Testis (tissue), 3 donors: Measurements from ENCODE around the gene PCNP. TPM values are rescaled to one million over a fixed set of nuclear protein-coding genes. Genes with fewer than 3 reads are reported as not detected.
"Not testable (repeated sequence)": the region's sequence is repeated elsewhere in the genome, so short reads cannot be mapped to it uniquely, and the experiment has no call there.

ENCODE experiments used
- DNase-seq: peaks from one replicate; pipeline ENCODE4 v3.0.0-alpha.2; 2019
- H3K27ac ChIP-seq, 2 donors: fragments of 200-600 bp; sonication (generic); one replicate each; pipeline ENCODE4 v1.5.1; 2019
- H3K27me3 ChIP-seq: fragments of 200-600 bp; sonication (generic); one replicate; pipeline ENCODE4 v1.5.1; 2019
- H3K36me3 ChIP-seq: fragments of 200-600 bp; sonication (generic); one replicate; pipeline ENCODE4 v1.5.1; 2017; ENCODE audit warnings: low read depth; ENCODE audit errors: missing control alignments
- H3K4me1 ChIP-seq: fragments of 200-600 bp; sonication (generic); one replicate; pipeline ENCODE4 v1.5.1; 2019
- H3K4me3 ChIP-seq, 2 donors: fragments of 200-600 bp; sonication (generic); one replicate each; pipeline ENCODE4 v1.5.1; 2017 to 2019
- H3K9me3 ChIP-seq: fragments of 200-600 bp; sonication (generic); one replicate; pipeline ENCODE4 v1.5.1; 2017
- POLR2A ChIP-seq: fragments of 450-650 bp; IDR thresholded peaks from one replicate; pipeline ENCODE4 v1.6.1; 2017; ENCODE audit warnings: antibody characterized with exemption, mild to moderate bottlenecking, moderate library complexity
- WGBS, 2 donors: methylation state at CpG; one replicate each; pipeline ENCODE4 v1.1.5; 2018; 5-methylcytosine and 5-hydroxymethylcytosine counted together
- intact Hi-C: fragments of 100-400 bp; cut with DNase I; formaldehyde crosslinking; loops from one replicate; pipeline ENCODE4 v1.15.1; 2023; ENCODE audit warnings: low total_unique reads
- polyA plus RNA-seq: library from polyadenylated mRNA; stranded (reverse); fragments of 350-450 nt; fragmentation: Illumina TruSeq; extraction: RNeasy Lipid Tissue Mini Kit (QIAGEN cat#74804); gene quantifications from one replicate; pipeline ENCODE4 v1.2.3, GENCODE V29; 2014; ENCODE audit warnings: low read depth, low replicate concordance; ENCODE audit not compliant: insufficient read depth
- total RNA-seq, 2 donors: library from RNA; depleted of rRNA; stranded (reverse); fragments of >200 nt; gene quantifications; one replicate each; pipeline ENCODE4 v1.2.3, GENCODE V29; 2016
- TF ChIP-seq, protein P1 (sequence below), 3 experiments: fragments of 450-650 bp in 2 of 3; fragments of 200-600 bp in 1 of 3; sonication (generic) in 1 of 3; IDR thresholded peaks; one replicate each; pipeline ENCODE4 v1.5.1; 2016 to 2019; ENCODE audit warnings: antibody characterized with exemption in 3 of 3, mild to moderate bottlenecking in 2 of 3, moderate library complexity in 1 of 3

Gene PCNP
- total and polyA plus RNA-seq, 3 donors from 2014 or later: 60.6 to 89.1 (median 62.5) TPM

GRCh38 chr3:101629219-101629618 is 55.2 kb downstream of the PCNP start:
- Histone ChIP-seq H3K4me1 (no peaks in the 10 kb centered on the region), H3K36me3 (no peaks in the 10 kb centered on the region), H3K27ac (no peak overlapping the region), H3K27me3 (no peaks in the 10 kb centered on the region), H3K4me3 (no peak overlapping the region), H3K9me3 (no peaks in the 10 kb centered on the region)
- no peak for DNase-seq
- TF ChIP-seq, protein P1, sequence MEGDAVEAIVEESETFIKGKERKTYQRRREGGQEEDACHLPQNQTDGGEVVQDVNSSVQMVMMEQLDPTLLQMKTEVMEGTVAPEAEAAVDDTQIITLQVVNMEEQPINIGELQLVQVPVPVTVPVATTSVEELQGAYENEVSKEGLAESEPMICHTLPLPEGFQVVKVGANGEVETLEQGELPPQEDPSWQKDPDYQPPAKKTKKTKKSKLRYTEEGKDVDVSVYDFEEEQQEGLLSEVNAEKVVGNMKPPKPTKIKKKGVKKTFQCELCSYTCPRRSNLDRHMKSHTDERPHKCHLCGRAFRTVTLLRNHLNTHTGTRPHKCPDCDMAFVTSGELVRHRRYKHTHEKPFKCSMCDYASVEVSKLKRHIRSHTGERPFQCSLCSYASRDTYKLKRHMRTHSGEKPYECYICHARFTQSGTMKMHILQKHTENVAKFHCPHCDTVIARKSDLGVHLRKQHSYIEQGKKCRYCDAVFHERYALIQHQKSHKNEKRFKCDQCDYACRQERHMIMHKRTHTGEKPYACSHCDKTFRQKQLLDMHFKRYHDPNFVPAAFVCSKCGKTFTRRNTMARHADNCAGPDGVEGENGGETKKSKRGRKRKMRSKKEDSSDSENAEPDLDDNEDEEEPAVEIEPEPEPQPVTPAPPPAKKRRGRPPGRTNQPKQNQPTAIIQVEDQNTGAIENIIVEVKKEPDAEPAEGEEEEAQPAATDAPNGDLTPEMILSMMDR (IDR thresholded peaks at IDR 0.05): no peak
- TF ChIP-seq POLR2A: no peak
- intact Hi-C loops: no loop called here

- intact Hi-C loops: no loop called here
- H3K27ac ChIP-seq: no peak overlapping the region
- DNase-seq: no peak
- no peaks in the 10 kb centered on the region for H3K9me3 ChIP-seq
- TF ChIP-seq POLR2A: no peak
- TF ChIP-seq, protein P1 (IDR thresholded peaks at IDR 0.05): no peak
- WGBS, 2 donors: 85 to 100% methylated on average over 1 of the region's 1 CpG
- no peaks in the 10 kb centered on the region for H3K36me3 ChIP-seq
- no peaks in the 10 kb centered on the region for H3K4me1 ChIP-seq
- no peak overlapping the region for H3K4me3 ChIP-seq
- H3K27me3 ChIP-seq: no peaks in the 10 kb centered on the region
Measured at GRCh38 chr3:101631098-101631796, 57.3 kb downstream of the PCNP start.

- H3K9me3 ChIP-seq, H3K27me3 ChIP-seq, intact Hi-C loops, H3K27ac ChIP-seq, H3K4me3 ChIP-seq, H3K4me1 ChIP-seq, H3K36me3 ChIP-seq, DNase-seq: not testable (repeated sequence)
- 71 to 75% methylated on average over 8 of the region's 8 CpGs for WGBS, 2 donors
Measured at GRCh38 chr3:101631959-101632358, 58.0 kb downstream of the PCNP start.

- Histone ChIP-seq H3K36me3 (no peaks in the 10 kb centered on the region), H3K9me3 (no peaks in the 10 kb centered on the region), H3K4me3 (no peak overlapping the region), H3K27ac (no peak overlapping the region), H3K27me3 (no peaks in the 10 kb centered on the region), H3K4me1 (no peaks in the 10 kb centered on the region)
- no peak for DNase-seq
- no peak for TF ChIP-seq POLR2A
- TF ChIP-seq, protein P1 (IDR thresholded peaks at IDR 0.05): no peak
- intact Hi-C loops: no loop called here
- 54 to 68% methylated on average over 11 of the region's 11 CpGs for WGBS, 2 donors
Measured at GRCh38 chr3:101632586-101632985, 58.6 kb downstream of the PCNP start.

DNA sequence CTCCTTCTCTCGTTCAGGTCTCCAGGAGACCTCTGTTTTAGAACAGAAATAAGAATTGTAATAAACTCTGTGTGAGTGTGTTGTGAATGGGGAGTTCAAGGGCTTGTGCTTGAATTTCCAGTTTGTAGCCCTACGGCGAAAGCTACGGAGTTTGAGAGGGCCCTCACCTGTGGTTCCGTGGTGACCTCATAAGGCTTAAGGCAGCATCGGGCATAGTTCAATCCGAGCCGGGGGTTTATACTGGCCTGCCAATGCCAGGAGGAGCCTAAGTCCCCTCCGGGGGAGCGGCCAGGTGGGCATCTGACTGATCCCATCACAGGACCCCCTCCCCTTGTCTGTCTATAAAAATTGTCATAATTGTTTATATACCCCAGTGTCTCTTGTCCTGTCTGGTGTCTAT is 59.2 kb downstream of the PCNP start:
- Histone ChIP-seq H3K27ac (no peak overlapping the region), H3K27me3 (no peaks in the 10 kb centered on the region), H3K4me1 (no peaks in the 10 kb centered on the region), H3K36me3 (no peaks in the 10 kb centered on the region), H3K9me3 (no peaks in the 10 kb centered on the region), H3K4me3 (no peak overlapping the region)
- no peak for DNase-seq
- TF ChIP-seq, protein P1 (IDR thresholded peaks at IDR 0.05): no peak
- no peak for TF ChIP-seq POLR2A
- 60 to 81% methylated on average over 10 of the region's 10 CpGs for WGBS, 2 donors
- intact Hi-C loops: no loop called here
